HEK293 (cell line): Measurements from ENCODE around the gene HGS.

Experiments
- GFI1B ChIP-seq: fragments of 450-650 bp; formaldehyde crosslinking; IDR thresholded peaks from 2 replicates; pipeline ENCODE4 v1.5.1; 2016; ENCODE audit warnings: missing biosample characterization, missing genetic modification characterization
- GLIS1 ChIP-seq: fragments of 450-650 bp; formaldehyde crosslinking; IDR thresholded peaks from 2 replicates; pipeline ENCODE4 v1.5.1; 2016; ENCODE audit warnings: missing biosample characterization, missing genetic modification characterization
- KLF16 ChIP-seq: fragments of 450-650 bp; formaldehyde crosslinking; IDR thresholded peaks from 2 replicates; pipeline ENCODE4 v1.5.1; 2017; ENCODE audit warnings: missing biosample characterization, missing genetic modification characterization
- MYNN ChIP-seq: fragments of 450-650 bp; formaldehyde crosslinking; IDR thresholded peaks from 2 replicates; pipeline ENCODE4 v1.5.1; 2016; ENCODE audit warnings: missing biosample characterization, missing genetic modification characterization, borderline replicate concordance
- OSR2 ChIP-seq: fragments of 450-650 bp; formaldehyde crosslinking; IDR thresholded peaks from 2 replicates; pipeline ENCODE4 v1.5.1; 2016; ENCODE audit warnings: missing biosample characterization, missing genetic modification characterization
- RBAK ChIP-seq: fragments of 450-650 bp; formaldehyde crosslinking; IDR thresholded peaks from 2 replicates; pipeline ENCODE4 v1.5.1; 2016; ENCODE audit warnings: missing biosample characterization, missing genetic modification characterization
- SETDB1 ChIP-seq: IDR thresholded peaks from one replicate; pipeline ENCODE4 v1.6.1; 2017; ENCODE audit warnings: mild to moderate bottlenecking, low read length, moderate library complexity, mixed read lengths; ENCODE audit not compliant: insufficient read length
- ZBTB7A ChIP-seq: fragments of 450-650 bp; formaldehyde crosslinking; IDR thresholded peaks from 2 replicates; pipeline ENCODE4 v1.5.1; 2016; ENCODE audit warnings: low read depth, missing biosample characterization, missing genetic modification characterization
- ZFHX2 ChIP-seq: fragments of 450-650 bp; formaldehyde crosslinking; conservative IDR thresholded peaks from 2 replicates; pipeline ENCODE4 v1.5.1; 2016; ENCODE audit warnings: missing biosample characterization, missing genetic modification characterization
- ZNF146 ChIP-seq: fragments of 450-650 bp; formaldehyde crosslinking; IDR thresholded peaks from 2 replicates; pipeline ENCODE4 v1.5.1; 2016; ENCODE audit warnings: missing biosample characterization, missing genetic modification characterization
- ZNF184 ChIP-seq: fragments of 450-650 bp; IDR thresholded peaks from 2 replicates; pipeline ENCODE4 v1.5.1; 2018; ENCODE audit warnings: missing biosample characterization, mild to moderate bottlenecking, missing genetic modification characterization
- ZNF19 ChIP-seq: fragments of 450-650 bp; formaldehyde crosslinking; IDR thresholded peaks from 2 replicates; pipeline ENCODE4; 2016; ENCODE audit warnings: missing biosample characterization, missing genetic modification characterization, low read depth
- ZNF202 ChIP-seq: fragments of 450-650 bp; formaldehyde crosslinking; IDR thresholded peaks from 2 replicates; pipeline ENCODE4 v1.5.1; 2016; ENCODE audit warnings: missing biosample characterization, missing genetic modification characterization, borderline replicate concordance
- ZNF211 ChIP-seq: fragments of 450-650 bp; formaldehyde crosslinking; IDR thresholded peaks from 2 replicates; pipeline ENCODE4 v1.5.1; 2016; ENCODE audit warnings: low read depth, missing biosample characterization, missing genetic modification characterization
- ZNF350 ChIP-seq: fragments of 450-650 bp; formaldehyde crosslinking; IDR thresholded peaks from 2 replicates; pipeline ENCODE4 v1.5.0; 2017; ENCODE audit warnings: missing biosample characterization, mild to moderate bottlenecking, missing genetic modification characterization
- ZNF391 ChIP-seq: fragments of 450-650 bp; formaldehyde crosslinking; IDR thresholded peaks from 2 replicates; pipeline ENCODE4 v1.5.1; 2016; ENCODE audit warnings: low read depth, missing biosample characterization, missing genetic modification characterization, borderline replicate concordance
- ZNF48 ChIP-seq: fragments of 450-650 bp; formaldehyde crosslinking; IDR thresholded peaks from 2 replicates; pipeline ENCODE4 v1.5.1; 2016; ENCODE audit warnings: missing biosample characterization, missing genetic modification characterization
- ZNF558 ChIP-seq: fragments of 450-650 bp; formaldehyde crosslinking; IDR thresholded peaks from 2 replicates; pipeline ENCODE4 v1.5.1; 2016; ENCODE audit warnings: missing biosample characterization, missing genetic modification characterization
- ZNF560 ChIP-seq: fragments of 450-650 bp; formaldehyde crosslinking; IDR thresholded peaks from 2 replicates; pipeline ENCODE4 v1.5.1; 2017; ENCODE audit warnings: missing biosample characterization, missing genetic modification characterization, borderline replicate concordance
- ZNF596 ChIP-seq: fragments of 450-650 bp; IDR thresholded peaks from 2 replicates; pipeline ENCODE4 v1.5.0; 2018; ENCODE audit warnings: missing biosample characterization, mild to moderate bottlenecking, missing genetic modification characterization, moderate library complexity
- ZNF660 ChIP-seq: fragments of 450-650 bp; IDR thresholded peaks from 2 replicates; pipeline ENCODE4 v1.5.1; 2018; ENCODE audit warnings: missing biosample characterization, mild to moderate bottlenecking, missing genetic modification characterization
- ZNF747 ChIP-seq: fragments of 450-650 bp; formaldehyde crosslinking; IDR thresholded peaks from 2 replicates; pipeline ENCODE4 v1.5.1; 2016; ENCODE audit warnings: missing biosample characterization, missing genetic modification characterization
- ZNF830 ChIP-seq: fragments of 450-650 bp; IDR thresholded peaks from 2 replicates; pipeline ENCODE4 v1.5.0; 2018; ENCODE audit warnings: missing biosample characterization, missing genetic modification characterization, low read depth, mild to moderate bottlenecking, moderate library complexity
- TF ChIP-seq, protein P1 (sequence below): fragments of 450-650 bp; formaldehyde crosslinking; IDR thresholded peaks from 2 replicates; pipeline ENCODE4 v1.5.1; 2016; ENCODE audit warnings: missing biosample characterization, missing genetic modification characterization
- TF ChIP-seq, protein P2 (sequence below): fragments of 450-650 bp; formaldehyde crosslinking; IDR thresholded peaks from 2 replicates; pipeline ENCODE4 v1.5.1; 2016; ENCODE audit warnings: missing biosample characterization, missing genetic modification characterization
- TF ChIP-seq, protein P3 (sequence below): fragments of 450-650 bp; formaldehyde crosslinking; IDR thresholded peaks from 2 replicates; pipeline ENCODE4 v1.5.1; 2016; ENCODE audit warnings: missing biosample characterization, missing genetic modification characterization, borderline replicate concordance
- TF ChIP-seq, protein P4 (sequence below): fragments of 450-650 bp; formaldehyde crosslinking; conservative IDR thresholded peaks from 2 replicates; pipeline ENCODE4 v1.5.1; 2016; ENCODE audit warnings: low read depth, missing biosample characterization, missing genetic modification characterization
- TF ChIP-seq, protein P5 (sequence below): fragments of 450-650 bp; formaldehyde crosslinking; IDR thresholded peaks from 2 replicates; pipeline ENCODE4 v1.5.1; 2016; ENCODE audit warnings: missing biosample characterization, missing genetic modification characterization

Gene HGS

DNA sequence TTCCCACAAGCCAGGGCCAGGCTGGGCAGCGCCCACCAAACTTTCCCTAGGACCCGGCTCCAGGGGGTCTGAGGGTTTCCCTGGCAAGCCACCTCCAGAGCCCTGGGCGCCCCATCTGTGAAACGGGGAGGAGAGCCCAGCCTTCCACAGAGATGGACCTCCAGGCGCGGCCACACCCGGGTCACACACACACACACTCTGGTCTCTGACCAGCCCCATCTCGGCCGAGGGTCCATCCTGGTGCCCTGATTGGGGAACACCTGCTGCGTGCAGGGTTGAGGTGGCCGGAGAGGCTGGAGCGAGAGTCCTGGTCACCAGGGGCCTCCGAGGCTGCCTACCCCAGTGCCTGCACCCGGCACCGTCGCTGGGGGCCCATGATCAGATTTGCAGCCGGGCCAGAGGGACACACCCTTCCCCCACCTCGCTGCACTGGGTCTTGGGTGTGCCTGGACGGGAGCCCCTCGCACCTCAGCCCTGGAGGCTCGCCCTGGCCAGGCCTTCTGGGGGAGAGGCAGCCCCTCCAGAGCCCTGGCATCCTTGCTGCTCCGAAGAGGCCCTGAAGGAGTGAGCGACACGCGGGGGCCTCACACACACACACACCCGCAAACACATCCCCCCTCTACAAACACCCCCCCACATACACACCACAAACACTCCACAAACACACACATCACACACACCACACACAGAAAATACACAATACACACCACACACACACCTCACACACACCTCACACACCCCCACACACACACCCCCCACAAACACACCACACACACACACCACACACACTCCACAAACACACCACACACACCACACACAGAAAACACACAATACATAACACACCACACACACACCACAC, 58.0 kb downstream of the HGS start (continued):
- TF ChIP-seq, protein P1, sequence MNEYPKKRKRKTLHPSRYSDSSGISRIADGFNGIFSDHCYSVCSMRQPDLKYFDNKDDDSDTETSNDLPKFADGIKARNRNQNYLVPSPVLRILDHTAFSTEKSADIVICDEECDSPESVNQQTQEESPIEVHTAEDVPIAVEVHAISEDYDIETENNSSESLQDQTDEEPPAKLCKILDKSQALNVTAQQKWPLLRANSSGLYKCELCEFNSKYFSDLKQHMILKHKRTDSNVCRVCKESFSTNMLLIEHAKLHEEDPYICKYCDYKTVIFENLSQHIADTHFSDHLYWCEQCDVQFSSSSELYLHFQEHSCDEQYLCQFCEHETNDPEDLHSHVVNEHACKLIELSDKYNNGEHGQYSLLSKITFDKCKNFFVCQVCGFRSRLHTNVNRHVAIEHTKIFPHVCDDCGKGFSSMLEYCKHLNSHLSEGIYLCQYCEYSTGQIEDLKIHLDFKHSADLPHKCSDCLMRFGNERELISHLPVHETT (tag by site-specific recombination), result peak; percentile 38; the same call in 1 of the 2 replicates
- TF ChIP-seq ZNF146 (tag by site-specific recombination) (no peak), ZNF560 (no peak), GLIS1 (tag by site-specific recombination) (0 out of 2 replicates have a peak, but pooled peaks have one; percentile 7), GFI1B (no peak), ZFHX2 (no peak), SETDB1 (no peak), ZNF558 (tag by site-specific recombination) (no peak), ZNF660 (tag by site-specific recombination) (no peak), ZBTB7A (tag by site-specific recombination) (peak; percentile 81; the same call in 1 of the 2 replicates), ZNF48 (tag by site-specific recombination) (no peak), ZNF350 (tag by site-specific recombination) (no peak), ZNF391 (tag by site-specific recombination) (peak; percentile 59; the same call in 1 of the 2 replicates), ZNF184 (tag by site-specific recombination) (no peak), ZNF202 (tag by site-specific recombination) (no peak), RBAK (no peak), ZNF596 (tag by site-specific recombination) (no peak), ZNF830 (tag by site-specific recombination) (no peak), ZNF747 (tag by site-specific recombination) (no peak), MYNN (tag by site-specific recombination) (no peak), ZNF19 (no peak), OSR2 (tag by site-specific recombination) (no peak), KLF16 (tag by site-specific recombination) (no peak), ZNF211 (tag by site-specific recombination) (no peak)
- TF ChIP-seq, protein P2, sequence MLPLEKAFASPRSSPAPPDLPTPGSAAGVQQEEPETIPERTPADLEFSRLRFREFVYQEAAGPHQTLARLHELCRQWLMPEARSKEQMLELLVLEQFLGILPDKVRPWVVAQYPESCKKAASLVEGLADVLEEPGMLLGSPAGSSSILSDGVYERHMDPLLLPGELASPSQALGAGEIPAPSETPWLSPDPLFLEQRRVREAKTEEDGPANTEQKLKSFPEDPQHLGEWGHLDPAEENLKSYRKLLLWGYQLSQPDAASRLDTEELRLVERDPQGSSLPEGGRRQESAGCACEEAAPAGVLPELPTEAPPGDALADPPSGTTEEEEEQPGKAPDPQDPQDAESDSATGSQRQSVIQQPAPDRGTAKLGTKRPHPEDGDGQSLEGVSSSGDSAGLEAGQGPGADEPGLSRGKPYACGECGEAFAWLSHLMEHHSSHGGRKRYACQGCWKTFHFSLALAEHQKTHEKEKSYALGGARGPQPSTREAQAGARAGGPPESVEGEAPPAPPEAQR (tag by site-specific recombination), result no peak
- TF ChIP-seq, protein P3, sequence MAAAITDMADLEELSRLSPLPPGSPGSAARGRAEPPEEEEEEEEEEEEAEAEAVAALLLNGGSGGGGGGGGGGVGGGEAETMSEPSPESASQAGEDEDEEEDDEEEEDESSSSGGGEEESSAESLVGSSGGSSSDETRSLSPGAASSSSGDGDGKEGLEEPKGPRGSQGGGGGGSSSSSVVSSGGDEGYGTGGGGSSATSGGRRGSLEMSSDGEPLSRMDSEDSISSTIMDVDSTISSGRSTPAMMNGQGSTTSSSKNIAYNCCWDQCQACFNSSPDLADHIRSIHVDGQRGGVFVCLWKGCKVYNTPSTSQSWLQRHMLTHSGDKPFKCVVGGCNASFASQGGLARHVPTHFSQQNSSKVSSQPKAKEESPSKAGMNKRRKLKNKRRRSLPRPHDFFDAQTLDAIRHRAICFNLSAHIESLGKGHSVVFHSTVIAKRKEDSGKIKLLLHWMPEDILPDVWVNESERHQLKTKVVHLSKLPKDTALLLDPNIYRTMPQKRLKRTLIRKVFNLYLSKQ (tag by site-specific recombination), result no peak
- TF ChIP-seq, protein P4, sequence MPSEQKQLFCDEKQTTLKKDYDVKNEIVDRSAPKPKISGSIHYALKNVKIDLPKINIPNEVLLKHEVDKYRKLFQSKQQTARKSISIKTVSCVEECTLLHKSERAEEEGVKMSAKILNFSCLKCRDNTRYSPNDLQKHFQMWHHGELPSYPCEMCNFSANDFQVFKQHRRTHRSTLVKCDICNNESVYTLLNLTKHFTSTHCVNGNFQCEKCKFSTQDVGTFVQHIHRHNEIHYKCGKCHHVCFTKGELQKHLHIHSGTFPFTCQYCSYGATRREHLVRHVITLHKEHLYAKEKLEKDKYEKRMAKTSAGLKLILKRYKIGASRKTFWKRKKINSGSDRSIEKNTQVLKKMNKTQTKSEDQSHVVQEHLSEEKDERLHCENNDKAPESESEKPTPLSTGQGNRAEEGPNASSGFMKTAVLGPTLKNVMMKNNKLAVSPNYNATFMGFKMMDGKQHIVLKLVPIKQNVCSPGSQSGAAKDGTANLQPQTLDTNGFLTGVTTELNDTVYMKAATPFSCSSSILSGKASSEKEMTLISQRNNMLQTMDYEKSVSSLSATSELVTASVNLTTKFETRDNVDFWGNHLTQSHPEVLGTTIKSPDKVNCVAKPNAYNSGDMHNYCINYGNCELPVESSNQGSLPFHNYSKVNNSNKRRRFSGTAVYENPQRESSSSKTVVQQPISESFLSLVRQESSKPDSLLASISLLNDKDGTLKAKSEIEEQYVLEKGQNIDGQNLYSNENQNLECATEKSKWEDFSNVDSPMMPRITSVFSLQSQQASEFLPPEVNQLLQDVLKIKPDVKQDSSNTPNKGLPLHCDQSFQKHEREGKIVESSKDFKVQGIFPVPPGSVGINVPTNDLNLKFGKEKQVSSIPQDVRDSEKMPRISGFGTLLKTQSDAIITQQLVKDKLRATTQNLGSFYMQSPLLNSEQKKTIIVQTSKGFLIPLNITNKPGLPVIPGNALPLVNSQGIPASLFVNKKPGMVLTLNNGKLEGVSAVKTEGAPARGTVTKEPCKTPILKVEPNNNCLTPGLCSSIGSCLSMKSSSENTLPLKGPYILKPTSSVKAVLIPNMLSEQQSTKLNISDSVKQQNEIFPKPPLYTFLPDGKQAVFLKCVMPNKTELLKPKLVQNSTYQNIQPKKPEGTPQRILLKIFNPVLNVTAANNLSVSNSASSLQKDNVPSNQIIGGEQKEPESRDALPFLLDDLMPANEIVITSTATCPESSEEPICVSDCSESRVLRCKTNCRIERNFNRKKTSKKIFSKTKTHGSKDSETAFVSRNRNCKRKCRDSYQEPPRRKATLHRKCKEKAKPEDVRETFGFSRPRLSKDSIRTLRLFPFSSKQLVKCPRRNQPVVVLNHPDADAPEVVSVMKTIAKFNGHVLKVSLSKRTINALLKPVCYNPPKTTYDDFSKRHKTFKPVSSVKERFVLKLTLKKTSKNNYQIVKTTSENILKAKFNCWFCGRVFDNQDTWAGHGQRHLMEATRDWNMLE (tag by site-specific recombination), result no peak
- TF ChIP-seq, protein P5, sequence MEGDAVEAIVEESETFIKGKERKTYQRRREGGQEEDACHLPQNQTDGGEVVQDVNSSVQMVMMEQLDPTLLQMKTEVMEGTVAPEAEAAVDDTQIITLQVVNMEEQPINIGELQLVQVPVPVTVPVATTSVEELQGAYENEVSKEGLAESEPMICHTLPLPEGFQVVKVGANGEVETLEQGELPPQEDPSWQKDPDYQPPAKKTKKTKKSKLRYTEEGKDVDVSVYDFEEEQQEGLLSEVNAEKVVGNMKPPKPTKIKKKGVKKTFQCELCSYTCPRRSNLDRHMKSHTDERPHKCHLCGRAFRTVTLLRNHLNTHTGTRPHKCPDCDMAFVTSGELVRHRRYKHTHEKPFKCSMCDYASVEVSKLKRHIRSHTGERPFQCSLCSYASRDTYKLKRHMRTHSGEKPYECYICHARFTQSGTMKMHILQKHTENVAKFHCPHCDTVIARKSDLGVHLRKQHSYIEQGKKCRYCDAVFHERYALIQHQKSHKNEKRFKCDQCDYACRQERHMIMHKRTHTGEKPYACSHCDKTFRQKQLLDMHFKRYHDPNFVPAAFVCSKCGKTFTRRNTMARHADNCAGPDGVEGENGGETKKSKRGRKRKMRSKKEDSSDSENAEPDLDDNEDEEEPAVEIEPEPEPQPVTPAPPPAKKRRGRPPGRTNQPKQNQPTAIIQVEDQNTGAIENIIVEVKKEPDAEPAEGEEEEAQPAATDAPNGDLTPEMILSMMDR (tag by site-specific recombination), result no peak
